Measurements from ENCODE around the gene HCFC1.
A peak's percentile ranks its signal among the peaks of the same experiment; 100 is the strongest.

HCFC1 gene

GRCh38 chrX:153973127-153974002 lies 1.7 kb upstream of the HCFC1 start:
- no peak for DNase-seq

DNA sequence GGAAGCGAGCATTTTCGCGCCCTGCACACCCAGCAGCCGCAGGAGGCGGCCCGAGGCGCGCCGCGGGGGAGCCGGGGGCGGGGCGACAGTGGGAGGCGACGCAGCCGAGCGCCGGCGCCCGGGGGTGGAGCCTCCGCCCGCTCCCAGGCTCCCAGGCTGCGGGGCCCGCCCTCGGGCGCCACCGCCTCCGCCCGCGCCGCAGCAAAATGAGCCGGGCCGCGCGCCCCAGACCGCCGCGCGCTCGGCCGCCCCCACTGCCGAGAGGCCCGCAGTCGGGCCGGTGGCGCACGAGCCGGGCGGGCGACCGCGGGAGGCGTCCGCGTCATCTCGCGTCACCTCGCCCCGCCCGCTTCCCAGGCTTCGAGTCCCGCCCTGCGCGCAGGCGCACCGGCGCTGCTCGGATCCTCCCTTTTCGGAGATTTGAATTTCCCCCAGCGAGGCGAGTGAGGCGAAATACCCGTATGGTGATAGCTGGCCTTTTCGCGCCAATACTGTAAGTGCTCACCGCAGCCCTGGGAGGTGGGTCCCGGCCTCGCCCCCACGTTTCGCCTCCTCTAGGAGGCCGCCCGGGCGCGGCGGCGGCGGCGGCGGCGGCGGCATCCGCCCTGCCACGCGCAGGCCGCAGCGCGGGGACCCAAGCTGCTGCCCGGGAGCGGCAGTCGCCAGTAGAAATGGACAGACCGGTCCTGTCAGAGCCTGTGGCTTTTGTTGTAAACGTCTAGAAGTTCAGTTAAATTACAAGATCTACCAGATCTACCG lies 929 bp upstream of the HCFC1 start, which contains the start of gene TMEM187:
TSS of gene TMEM187 (plus strand) at position 387 of the 759 bp plus-strand sequence. CDS start 9,309 bp downstream, outside the sequence.
- peak; percentile 75 for DNase-seq

DNA sequence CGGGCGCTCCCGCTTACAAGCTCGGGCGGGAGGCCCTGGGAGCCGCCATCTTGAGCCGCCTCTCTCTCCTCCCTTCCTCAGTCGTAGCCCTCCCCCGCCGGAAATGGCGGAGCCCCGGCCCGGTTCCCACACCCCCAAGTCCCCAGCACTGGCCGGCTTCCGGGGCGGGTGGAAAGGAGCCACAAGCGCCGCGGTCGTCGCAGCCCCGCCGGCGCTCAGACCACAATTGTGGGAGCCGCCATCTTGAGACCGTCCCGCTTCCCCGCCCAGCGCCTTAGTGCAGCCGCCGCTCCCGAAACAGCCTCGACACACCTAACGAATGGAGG lies 531 bp downstream of the HCFC1 start:
- peak; percentile 22 for DNase-seq

DNA sequence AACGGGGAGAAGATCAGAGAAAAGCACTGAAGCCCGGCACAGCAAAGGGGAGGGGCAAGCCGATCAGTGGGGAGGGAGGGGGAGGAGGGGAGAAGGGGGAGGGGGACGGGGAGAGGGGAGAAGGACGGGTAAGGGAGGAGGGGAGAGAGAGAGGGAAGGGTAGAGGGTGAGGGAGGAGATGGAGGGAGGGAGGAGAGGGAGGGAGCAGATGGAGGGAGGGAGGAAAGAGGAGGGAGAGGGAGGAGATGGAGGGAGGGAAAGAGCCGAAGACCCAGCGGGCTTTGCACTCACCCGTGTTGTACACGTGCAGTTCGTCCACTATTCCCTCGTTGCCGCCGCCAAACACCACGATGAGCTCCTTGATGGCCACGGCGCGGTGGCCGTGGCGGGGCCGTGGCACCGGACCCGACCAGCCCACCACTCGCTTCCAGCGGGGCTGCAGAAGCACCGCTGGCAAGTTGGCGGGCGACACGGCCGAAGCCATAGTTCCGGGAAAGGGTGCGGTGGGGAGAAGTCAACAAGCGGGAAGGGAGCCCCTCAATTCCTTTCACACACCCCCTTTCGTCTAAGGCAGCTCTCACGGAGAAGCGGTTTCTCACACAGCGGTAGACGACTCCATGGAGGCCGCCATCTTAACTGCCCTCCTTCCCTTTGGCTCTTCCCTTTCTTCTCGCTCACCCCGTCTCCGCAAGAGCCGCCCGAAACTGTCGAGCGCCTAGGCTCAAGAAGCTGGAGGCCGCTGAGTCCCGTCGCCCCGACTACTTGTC lies 1.1 kb downstream of the HCFC1 start:
- DNase-seq, result no peak

GRCh38 chrX:153969904-153970356 lies 1.7 kb downstream of the HCFC1 start:
- DNase-seq, result no peak

DNA sequence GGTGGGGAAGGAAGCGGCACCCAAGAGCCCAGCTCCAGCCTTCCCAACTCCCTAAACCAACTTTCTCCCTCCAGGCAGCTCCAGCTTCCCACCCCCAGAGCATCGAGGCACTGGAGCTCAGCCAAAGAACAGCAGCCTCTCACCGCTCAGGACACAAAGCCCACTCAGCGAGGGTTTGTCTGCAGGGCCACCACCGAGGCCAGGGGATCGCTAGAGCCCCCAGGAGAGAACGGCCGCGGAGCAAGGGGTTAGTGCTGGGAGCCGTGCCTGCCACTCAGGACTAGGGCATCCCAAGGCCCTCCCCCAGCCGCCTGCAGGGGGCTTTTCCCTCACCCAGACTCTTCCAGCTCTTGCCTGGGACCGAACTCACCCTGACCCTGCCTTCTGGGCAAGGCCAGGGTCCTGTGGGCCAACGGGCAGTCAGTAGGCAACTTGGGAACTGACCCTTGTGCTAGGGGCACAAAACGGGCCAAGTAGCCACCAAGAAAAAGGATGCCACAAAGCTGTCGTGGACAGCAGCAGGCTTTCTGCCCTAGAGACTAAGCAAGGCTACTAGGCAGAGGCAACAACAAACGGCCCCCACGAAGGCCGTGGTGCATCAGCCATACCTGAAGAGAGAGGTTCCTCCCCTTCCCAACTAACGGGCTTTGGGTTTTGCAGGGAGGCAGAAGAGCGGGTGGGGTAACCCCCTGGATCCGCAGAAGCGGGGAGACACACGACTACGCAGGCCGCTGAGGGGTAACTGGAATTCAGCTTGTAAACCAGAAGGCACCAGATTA lies 2.3 kb downstream of the HCFC1 start:
- no peak for DNase-seq

DNA sequence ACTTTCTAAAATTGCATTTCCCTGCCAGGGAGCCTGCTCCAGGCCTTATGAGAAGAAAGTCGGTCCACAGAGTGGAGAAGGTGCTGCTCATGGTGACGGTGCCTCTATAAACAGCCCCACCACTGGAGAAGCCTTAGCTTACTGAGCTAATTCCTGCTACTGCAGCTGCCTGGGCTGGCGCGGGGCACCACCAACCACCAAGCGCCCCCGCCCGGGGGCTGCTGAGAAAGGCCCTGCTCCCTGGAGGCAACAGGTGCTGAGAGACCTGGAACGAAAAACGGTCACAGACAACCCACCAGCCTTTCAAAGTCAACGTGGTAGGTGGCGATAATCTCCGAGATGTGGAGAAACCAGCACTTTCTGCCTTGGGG lies 2.9 kb downstream of the HCFC1 start:
- DNase-seq, result no peak

- DNase-seq, result no peak
Observed at GRCh38 chrX:153968255-153968654, 3.4 kb downstream of the HCFC1 start.

DNA sequence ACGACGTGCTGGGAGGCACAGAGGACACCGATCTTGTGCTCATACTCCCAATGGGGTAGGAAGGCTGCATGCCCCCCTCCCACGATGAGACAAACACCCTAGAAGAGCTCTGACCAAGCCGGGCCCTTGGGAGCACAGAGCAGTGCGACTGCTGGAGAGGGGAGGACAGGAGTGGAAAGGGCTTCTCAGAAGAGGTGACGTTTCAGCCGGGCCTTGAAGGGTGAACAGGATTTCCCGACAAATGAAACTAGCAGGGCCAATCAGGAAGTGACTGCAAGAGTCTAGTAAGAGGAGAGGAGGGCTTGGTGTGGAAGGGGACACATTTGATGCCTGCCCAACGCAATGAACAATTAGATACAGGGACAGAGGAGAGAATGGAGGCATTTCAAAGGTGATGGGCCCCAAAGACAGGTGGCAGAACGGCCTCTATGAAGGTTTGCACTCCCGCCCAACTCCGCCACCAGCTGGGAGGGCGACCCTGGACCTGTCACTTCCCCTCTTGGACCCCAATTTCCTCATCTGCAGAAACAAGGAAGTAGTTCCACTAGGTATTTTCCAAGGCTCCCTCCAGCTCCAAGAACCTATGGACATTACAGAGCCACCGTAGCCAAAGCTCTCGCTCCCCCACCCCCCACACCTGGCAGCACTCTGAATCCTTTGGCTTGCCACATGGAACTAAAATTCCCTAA lies 3.9 kb downstream of the HCFC1 start:
- DNase-seq, result no peak

DNA sequence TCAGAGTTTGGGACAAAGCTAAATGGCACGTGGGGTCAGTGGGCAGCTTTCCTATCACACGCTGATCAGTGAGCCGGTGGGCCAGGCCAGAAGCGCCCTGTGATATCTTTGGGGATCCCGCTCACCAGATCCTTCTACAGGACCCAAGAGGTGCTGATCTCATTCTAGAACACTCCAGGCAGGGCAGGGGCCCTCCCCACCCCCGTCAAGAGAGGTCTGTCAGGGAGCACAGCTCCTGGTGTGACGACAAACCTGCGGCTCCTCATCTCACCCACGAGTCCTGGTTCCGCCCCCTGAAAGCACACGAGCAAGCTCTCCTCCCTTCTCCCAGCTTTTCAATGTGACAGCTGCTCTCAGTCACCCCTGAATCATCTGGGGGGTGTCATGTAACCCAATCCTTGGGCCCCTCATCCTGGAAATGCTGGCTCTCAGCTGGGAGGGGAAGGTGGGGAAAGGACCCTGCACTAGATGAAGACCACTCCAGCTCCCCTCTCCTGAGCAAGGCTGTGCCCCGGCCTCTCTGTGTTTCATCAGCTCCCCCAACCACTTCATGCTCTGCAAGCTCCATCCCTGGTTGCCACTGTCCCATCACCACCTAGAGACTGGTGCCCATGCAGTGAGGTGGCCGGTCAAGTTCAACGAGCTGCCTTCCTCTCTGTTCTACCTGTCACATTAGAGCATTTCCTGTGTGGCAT lies 4.6 kb downstream of the HCFC1 start:
- DNase-seq, result no peak

DNA sequence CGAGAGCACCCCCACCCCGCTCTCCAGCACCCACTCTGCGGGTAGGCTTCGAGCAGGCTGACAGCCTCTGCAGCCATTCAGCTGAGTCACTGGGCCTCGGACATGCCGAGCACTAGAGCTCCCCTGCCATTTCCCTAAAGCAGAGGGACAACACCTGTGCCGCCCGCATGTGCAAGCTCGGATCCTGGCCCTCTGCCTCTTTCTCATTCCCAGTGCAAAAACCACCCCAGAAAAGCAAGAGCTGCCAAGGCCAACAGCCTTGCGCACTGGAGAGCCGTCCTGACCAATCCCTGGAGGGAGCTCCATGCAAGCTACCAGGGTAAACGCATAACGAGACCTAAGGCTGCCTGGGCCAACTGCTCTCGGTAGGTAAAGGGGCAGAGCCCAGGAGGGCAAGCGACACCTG lies 5.3 kb downstream of the HCFC1 start:
- DNase-seq, result no peak

DNA sequence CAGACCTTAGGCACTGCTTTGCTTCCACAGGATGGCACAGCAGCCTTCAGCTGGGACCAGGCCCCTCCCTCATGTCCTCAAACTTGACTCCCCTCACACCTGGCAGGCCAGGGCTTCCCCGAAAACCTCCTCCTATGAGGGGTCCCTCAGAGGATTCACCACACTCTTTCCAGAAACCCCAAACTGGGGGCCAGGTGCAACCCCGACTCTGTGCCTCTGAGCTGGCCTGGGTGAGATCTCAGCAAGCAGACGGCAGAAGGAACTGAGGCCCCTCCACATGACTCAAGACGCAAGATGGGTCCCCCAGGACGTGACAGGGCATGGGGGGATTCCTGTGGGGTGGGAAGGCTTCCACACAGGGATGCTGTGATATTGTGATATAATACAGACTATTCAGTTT lies 6.2 kb downstream of the HCFC1 start:
- DNase-seq, result no peak

DNA sequence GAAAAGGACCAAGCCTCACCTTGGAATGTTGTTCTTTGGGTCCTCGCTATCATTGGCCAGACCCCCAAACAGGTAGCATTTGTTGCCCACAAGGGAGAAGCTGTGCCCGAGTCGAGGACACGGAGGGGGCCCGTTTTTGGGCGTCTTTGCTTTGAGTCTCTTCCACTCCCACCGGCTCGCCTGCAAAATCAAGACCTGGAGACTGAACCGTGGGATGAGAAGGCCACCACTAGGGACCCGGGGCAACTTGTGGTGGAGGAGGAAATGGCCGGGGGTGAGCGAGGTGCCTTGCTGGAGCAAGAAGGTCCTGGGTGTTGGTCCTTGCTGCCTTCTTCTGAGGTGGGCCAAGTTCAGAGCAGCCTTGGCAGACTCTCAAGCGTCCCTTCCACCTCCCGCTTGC lies 7.5 kb downstream of the HCFC1 start:
- DNase-seq, result no peak

GRCh38 chrX:153963546-153963945 lies 8.1 kb downstream of the HCFC1 start:
- no peak for DNase-seq

GRCh38 chrX:153961292-153961691 lies 10.3 kb downstream of the HCFC1 start:
- DNase-seq, result no peak

GRCh38 chrX:153960786-153961185 lies 10.8 kb downstream of the HCFC1 start:
- DNase-seq, result no peak

DNA sequence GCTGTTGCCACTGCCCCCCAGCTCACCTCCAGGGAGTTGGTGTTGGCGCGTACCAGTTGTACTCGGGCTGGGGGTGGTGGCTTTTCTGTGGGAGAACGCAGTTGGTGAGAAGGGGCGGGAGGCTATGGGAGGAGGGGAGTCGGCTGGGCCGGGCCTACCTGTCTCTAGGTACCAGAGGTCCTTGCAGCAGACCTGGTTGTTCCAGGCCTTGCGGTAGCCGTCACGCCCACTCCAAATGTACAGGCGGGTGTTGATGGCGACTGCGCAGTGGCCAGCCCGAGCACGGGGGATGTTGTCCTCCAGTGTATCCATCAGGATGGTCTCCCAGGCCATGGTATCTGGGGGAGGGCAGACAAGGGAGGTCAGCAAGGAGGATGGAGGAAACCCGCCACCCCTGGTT lies 11.5 kb downstream of the HCFC1 start:
- no peak for DNase-seq

- no peak for DNase-seq
Observed at GRCh38 chrX:153959649-153960048, 12.0 kb downstream of the HCFC1 start.

- no peak for DNase-seq
Observed at GRCh38 chrX:153958605-153959004, 13.0 kb downstream of the HCFC1 start.

DNA sequence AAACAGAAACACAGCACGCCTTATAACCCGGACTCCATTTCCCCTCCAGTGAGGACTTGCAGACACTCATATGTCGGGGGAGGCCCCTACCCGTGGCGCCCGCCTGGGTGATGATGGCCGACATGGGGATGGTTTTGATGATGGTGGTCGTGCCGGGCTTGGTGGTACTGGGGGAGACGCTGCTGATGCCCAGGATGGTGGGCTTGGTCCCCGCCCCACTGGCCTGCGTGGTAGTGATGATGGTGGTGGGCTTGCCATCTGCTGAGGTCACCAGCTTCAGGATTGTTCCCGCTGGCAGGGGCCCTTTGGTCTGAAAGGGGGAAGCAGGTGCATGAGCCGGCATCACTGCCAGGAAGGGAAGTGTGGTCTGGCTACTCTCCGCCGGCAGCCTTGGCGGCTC lies 14.4 kb downstream of the HCFC1 start:
- DNase-seq, result no peak
